ENCODE data around the gene TSKS.

TSKS gene

DNA sequence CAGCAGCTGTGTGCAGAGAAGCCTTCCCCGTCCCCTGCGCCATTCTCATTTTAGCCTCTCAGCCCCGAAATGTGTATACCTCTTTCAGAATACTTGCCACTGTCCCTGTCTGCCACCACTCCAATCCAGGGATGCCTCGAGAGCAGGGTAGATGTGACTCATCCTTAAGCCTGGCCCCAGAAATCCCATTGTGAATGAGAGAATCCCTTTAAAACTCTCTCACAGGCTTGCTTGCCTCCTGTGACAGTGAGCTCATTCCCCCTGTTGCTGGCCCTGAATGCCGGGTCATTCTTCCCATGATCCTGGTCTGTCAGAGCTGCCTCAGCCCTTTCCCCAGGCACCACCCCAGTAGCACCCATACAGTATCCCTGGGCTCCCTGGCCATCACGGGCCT, 13.3 kb upstream of the TSKS start:
- Histone ChIP-seq H3K4me3 (ENCODE audit: low read length) (no peak overlapping the region), H2AFZ (ENCODE audit: low read length) (no peak overlapping the region), H3K9me3 (replicated peaks; ENCODE audit: insufficient read depth, low read length) (no peaks in the 10 kb centered on the region), H3K9ac (ENCODE audit: low read length) (no peak overlapping the region), H3K79me2 (ENCODE audit: low read length) (peaks cover 11% of the 10 kb centered on the region), H3K36me3 (replicated peaks; ENCODE audit: insufficient read depth, low read length) (no peaks in the 10 kb centered on the region), H3K27ac (ENCODE audit: low read length) (no peak overlapping the region), H3F3A (ENCODE audit: insufficient read depth, low read length) (no peaks in the 10 kb centered on the region), H3K4me1 (ENCODE audit: low read length) (no peaks in the 10 kb centered on the region), H4K20me1 (ENCODE audit: insufficient read depth, low read length) (no peaks in the 10 kb centered on the region), H3K27me3 (replicated peaks; ENCODE audit: insufficient read depth, low read length) (no peaks in the 10 kb centered on the region), H3K4me2 (ENCODE audit: low read depth, low read length) (no peak overlapping the region), H3K9me2 (replicated peaks; ENCODE audit: insufficient read depth, low read length) (no peaks in the 10 kb centered on the region)
- TF ChIP-seq EZH2 (optimal IDR thresholded peaks at IDR 0.05; ENCODE audit: low read depth, low read length) (no peak), EZH2phosphoT487 (IDR thresholded peaks at IDR 0.05; ENCODE audit: low read length) (no peak)
- TF ChIP-seq, protein P1, sequence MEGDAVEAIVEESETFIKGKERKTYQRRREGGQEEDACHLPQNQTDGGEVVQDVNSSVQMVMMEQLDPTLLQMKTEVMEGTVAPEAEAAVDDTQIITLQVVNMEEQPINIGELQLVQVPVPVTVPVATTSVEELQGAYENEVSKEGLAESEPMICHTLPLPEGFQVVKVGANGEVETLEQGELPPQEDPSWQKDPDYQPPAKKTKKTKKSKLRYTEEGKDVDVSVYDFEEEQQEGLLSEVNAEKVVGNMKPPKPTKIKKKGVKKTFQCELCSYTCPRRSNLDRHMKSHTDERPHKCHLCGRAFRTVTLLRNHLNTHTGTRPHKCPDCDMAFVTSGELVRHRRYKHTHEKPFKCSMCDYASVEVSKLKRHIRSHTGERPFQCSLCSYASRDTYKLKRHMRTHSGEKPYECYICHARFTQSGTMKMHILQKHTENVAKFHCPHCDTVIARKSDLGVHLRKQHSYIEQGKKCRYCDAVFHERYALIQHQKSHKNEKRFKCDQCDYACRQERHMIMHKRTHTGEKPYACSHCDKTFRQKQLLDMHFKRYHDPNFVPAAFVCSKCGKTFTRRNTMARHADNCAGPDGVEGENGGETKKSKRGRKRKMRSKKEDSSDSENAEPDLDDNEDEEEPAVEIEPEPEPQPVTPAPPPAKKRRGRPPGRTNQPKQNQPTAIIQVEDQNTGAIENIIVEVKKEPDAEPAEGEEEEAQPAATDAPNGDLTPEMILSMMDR (IDR thresholded peaks at IDR 0.05; ENCODE audit: low read length): no peak
- no peak for DNase-seq

DNA sequence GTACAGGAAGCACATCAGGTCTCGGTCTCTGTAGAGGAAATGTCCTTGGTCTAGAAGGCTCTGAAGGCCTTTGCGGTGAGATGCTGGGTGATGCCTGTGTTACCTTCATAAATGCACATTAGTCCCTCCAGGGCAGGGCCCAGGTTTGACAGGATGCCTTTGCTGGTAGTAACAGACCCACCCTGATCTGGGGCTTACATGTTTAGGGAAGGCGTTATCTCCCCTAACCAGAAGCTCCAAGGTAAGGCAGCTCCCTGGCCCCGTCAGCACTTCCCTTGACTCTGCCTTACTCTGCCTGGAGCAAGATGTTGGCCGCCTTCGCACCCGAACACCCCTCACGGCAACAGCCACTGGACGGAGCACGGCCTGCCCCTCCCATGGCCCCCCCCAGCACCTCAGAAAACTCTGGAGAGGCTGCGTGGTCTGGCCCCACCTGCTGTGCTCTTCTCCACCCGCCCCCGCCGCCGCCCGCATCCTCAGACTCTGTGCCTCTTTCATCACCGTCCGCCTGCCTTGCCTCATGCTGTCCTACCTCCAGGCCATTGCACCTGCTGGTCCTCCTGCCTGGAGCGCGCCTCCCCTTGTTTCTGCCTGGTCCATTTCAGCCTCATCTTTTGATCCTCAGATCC, 12.8 kb upstream of the TSKS start:
- no peaks in the 10 kb centered on the region for H3K9me2 ChIP-seq (replicated peaks; ENCODE audit: insufficient read depth, low read length)
- H3K4me1 ChIP-seq (ENCODE audit: low read length): no peaks in the 10 kb centered on the region
- no peaks in the 10 kb centered on the region for H4K20me1 ChIP-seq (ENCODE audit: insufficient read depth, low read length)
- no peak overlapping the region for H3K4me2 ChIP-seq (ENCODE audit: low read depth, low read length)
- no peak overlapping the region for H3K4me3 ChIP-seq (ENCODE audit: low read length)
- no peak for TF ChIP-seq EZH2phosphoT487 (IDR thresholded peaks at IDR 0.05; ENCODE audit: low read length)
- no peak overlapping the region for H3K9ac ChIP-seq (ENCODE audit: low read length)
- H3K79me2 ChIP-seq (ENCODE audit: low read length): peaks cover 11% of the 10 kb centered on the region
- H2AFZ ChIP-seq (ENCODE audit: low read length): no peak overlapping the region
- H3F3A ChIP-seq (ENCODE audit: insufficient read depth, low read length): no peaks in the 10 kb centered on the region
- no peaks in the 10 kb centered on the region for H3K36me3 ChIP-seq (replicated peaks; ENCODE audit: insufficient read depth, low read length)
- no peaks in the 10 kb centered on the region for H3K9me3 ChIP-seq (replicated peaks; ENCODE audit: insufficient read depth, low read length)
- H3K27ac ChIP-seq (ENCODE audit: low read length): no peak overlapping the region
- no peak for DNase-seq
- H3K27me3 ChIP-seq (replicated peaks; ENCODE audit: insufficient read depth, low read length): no peaks in the 10 kb centered on the region

DNA sequence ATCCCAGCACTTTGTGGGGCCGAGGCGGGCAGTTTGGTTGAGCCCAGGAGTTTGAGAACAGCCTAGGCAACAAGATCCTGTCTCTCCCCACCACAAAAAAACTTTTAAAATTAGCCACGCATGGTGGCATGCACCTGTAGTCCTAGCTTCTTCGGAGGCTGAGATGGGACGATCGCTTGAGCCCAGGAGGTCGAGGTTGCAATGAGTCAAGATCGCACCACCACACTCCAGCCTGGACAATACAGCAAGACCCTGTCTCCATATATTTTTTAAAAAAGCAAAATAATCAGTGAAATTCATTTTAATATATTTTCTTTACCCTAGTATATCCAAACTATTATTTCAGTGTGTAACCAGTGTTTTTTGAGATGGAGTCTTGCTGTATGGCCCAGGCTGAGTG, 11.9 kb upstream of the TSKS start:
- Histone ChIP-seq H3K9ac (ENCODE audit: low read length) (no peak overlapping the region), H3K27ac (ENCODE audit: low read length) (no peak overlapping the region), H4K20me1 (ENCODE audit: insufficient read depth, low read length) (no peaks in the 10 kb centered on the region), H3K9me2 (replicated peaks; ENCODE audit: insufficient read depth, low read length) (no peaks in the 10 kb centered on the region), H3K36me3 (replicated peaks; ENCODE audit: insufficient read depth, low read length) (no peaks in the 10 kb centered on the region), H3K9me3 (replicated peaks; ENCODE audit: insufficient read depth, low read length) (no peaks in the 10 kb centered on the region), H3F3A (ENCODE audit: insufficient read depth, low read length) (no peaks in the 10 kb centered on the region), H3K27me3 (replicated peaks; ENCODE audit: insufficient read depth, low read length) (no peaks in the 10 kb centered on the region), H3K79me2 (ENCODE audit: low read length) (peaks cover 17% of the 10 kb centered on the region), H2AFZ (ENCODE audit: low read length) (no peak overlapping the region), H3K4me3 (ENCODE audit: low read length) (no peak overlapping the region), H3K4me2 (ENCODE audit: low read depth, low read length) (no peak overlapping the region), H3K4me1 (ENCODE audit: low read length) (no peaks in the 10 kb centered on the region)
- DNase-seq: no peak
- no peak for TF ChIP-seq EZH2 (optimal IDR thresholded peaks at IDR 0.05; ENCODE audit: low read depth, low read length)
- no peak for TF ChIP-seq EZH2phosphoT487 (IDR thresholded peaks at IDR 0.05; ENCODE audit: low read length)
- TF ChIP-seq, protein P1 (IDR thresholded peaks at IDR 0.05; ENCODE audit: low read length): no peak

DNA sequence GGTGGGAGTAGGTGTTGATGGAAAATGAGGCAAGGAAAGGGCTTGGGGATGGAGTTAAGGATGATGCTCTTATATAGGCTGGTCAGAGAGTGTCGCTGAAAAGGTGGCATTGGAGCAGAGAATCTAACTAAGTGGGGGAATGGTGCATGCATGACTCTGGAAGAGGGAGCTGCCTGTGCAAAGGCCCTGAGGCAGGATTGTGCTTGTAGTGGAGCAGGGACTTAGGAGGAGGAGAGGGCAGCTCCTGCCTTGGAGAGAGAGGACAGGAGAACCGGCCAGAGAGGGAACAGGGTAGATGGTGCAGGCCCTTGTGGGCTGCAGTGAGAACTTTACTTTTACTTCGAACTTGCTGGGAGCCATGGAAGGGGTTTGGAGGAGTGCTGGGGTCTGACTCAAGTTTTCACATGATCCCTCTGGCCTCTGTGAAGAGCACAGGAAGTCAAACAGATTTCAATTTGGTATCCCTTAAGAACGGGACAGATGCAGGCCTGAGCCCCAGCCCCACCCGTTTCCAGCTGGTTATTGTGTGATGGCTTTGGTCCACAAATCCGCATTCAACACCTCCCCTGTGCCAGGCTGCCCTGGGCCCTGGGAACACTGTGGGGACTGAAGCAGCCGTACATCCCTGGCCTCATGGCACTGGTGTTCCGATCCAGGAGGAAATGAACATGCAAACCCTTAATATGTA, 10.7 kb upstream of the TSKS start:
- Histone ChIP-seq H3K27me3 (replicated peaks; ENCODE audit: insufficient read depth, low read length) (no peaks in the 10 kb centered on the region), H2AFZ (ENCODE audit: low read length) (no peak overlapping the region), H3K36me3 (replicated peaks; ENCODE audit: insufficient read depth, low read length) (no peaks in the 10 kb centered on the region), H3K4me1 (ENCODE audit: low read length) (no peaks in the 10 kb centered on the region), H3K4me3 (ENCODE audit: low read length) (no peak overlapping the region), H4K20me1 (ENCODE audit: insufficient read depth, low read length) (no peaks in the 10 kb centered on the region), H3K9ac (ENCODE audit: low read length) (no peak overlapping the region), H3K9me3 (replicated peaks; ENCODE audit: insufficient read depth, low read length) (no peaks in the 10 kb centered on the region), H3F3A (ENCODE audit: insufficient read depth, low read length) (no peaks in the 10 kb centered on the region), H3K4me2 (ENCODE audit: low read depth, low read length) (no peak overlapping the region), H3K27ac (ENCODE audit: low read length) (no peak overlapping the region), H3K79me2 (ENCODE audit: low read length) (peaks cover 25% of the 10 kb centered on the region), H3K9me2 (replicated peaks; ENCODE audit: insufficient read depth, low read length) (no peaks in the 10 kb centered on the region)
- no peak for TF ChIP-seq EZH2 (optimal IDR thresholded peaks at IDR 0.05; ENCODE audit: low read depth, low read length)
- no peak for TF ChIP-seq EZH2phosphoT487 (IDR thresholded peaks at IDR 0.05; ENCODE audit: low read length)
- TF ChIP-seq, protein P1 (IDR thresholded peaks at IDR 0.05; ENCODE audit: low read length): no peak
- no peak for DNase-seq
